Esophagus squamous epithelium (tissue), 4 donors: ENCODE data around the gene NXN.

ENCODE experiments used
- CTCF ChIP-seq, 6 experiments: fragments of 450-650 bp in 4 of 6; fragments of 200-600 bp in 2 of 6; sonication (generic) in 2 of 6; IDR thresholded peaks; one replicate each; pipeline ENCODE4 v1.5.1; 2016 to 2019; ENCODE audit warnings: antibody characterized with exemption in 6 of 6, mild to moderate bottlenecking in 4 of 6, moderate library complexity in 4 of 6
- POLR2A ChIP-seq, 4 donors: fragments of 450-650 bp; IDR thresholded peaks; one replicate each; pipeline ENCODE4 v1.6.1; 2017; ENCODE audit warnings: antibody characterized with exemption in 4 of 4, mild to moderate bottlenecking in 4 of 4, moderate library complexity in 3 of 4

DNA sequence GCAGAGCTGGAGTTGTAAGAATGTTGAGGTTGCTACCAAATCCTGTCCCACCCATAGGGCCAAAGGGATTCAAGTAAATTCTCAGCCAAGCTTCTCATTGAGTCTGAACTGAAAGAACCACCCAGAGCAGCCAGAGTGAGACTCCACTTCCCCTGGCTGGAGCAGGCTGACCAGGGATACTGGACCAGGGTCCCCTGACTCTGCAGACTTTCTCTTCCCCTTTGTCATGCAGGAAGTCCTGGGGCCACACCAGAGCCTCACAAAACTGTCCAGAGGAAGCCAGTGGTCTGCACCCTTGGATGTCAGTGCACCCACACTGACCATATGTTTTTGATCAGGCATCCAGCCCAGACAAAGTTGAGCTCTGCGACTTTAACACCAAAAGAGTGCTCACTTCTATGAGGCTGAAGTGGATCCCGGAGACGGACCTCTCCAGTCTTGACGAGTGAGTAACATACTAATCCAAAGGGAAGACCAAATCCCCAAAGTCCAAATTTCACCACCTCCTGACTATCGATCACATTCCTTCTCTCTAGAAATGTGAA lies 4.1 kb downstream of the NXN start:
- TF ChIP-seq CTCF (IDR thresholded peaks at IDR 0.05) (no peak), POLR2A (IDR thresholded peaks at IDR 0.05) (no peak)
